ENCODE data around the gene USP15.

Gene USP15

GRCh38 chr12:62279058-62279457 is 18.9 kb downstream of the USP15 start:
- Mint-ChIP-seq H3K27me3 (ENCODE audit: low read depth) (no peaks in the 10 kb centered on the region), H3K27ac (no peak overlapping the region), H3K36me3 (ENCODE audit: low read depth) (peaks cover 37% of the 10 kb centered on the region), H3K9me3 (peaks cover 9% of the 10 kb centered on the region), H3K4me1 (ENCODE audit: low read depth) (peaks cover 59% of the 10 kb centered on the region), H3K4me3 (no peak overlapping the region)
- DNase-seq (ENCODE audit: low spot score), result no peak

- Mint-ChIP-seq H3K9me3 (peaks cover 9% of the 10 kb centered on the region), H3K4me1 (ENCODE audit: low read depth) (peaks cover 53% of the 10 kb centered on the region), H3K36me3 (ENCODE audit: low read depth) (peaks cover 36% of the 10 kb centered on the region), H3K27ac (no peak overlapping the region), H3K27me3 (ENCODE audit: low read depth) (no peaks in the 10 kb centered on the region), H3K4me3 (no peak overlapping the region)
- DNase-seq (ENCODE audit: low spot score), result no peak
Observed at GRCh38 chr12:62279961-62280360, 19.8 kb downstream of the USP15 start.

GRCh38 chr12:62282057-62282774 is 22.0 kb downstream of the USP15 start:
- peaks cover 44% of the 10 kb centered on the region for H3K36me3 Mint-ChIP-seq (ENCODE audit: low read depth)

GRCh38 chr12:62284749-62285148 is 24.5 kb downstream of the USP15 start:
- Mint-ChIP-seq H3K9me3 (peaks cover 31% of the 10 kb centered on the region), H3K4me1 (ENCODE audit: low read depth) (peaks cover 66% of the 10 kb centered on the region), H3K36me3 (ENCODE audit: low read depth) (peaks cover 55% of the 10 kb centered on the region), H3K27me3 (ENCODE audit: low read depth) (no peaks in the 10 kb centered on the region), H3K4me3 (no peak overlapping the region), H3K27ac (no peak overlapping the region)
- DNase-seq (ENCODE audit: low spot score), result no peak

More at GRCh38 chr12:62282057-62282774, 22.0 kb downstream of the USP15 start:
- DNase-seq (ENCODE audit: low spot score), result no peak
- H3K4me1 Mint-ChIP-seq (ENCODE audit: low read depth), result peaks cover 54% of the 10 kb centered on the region
- H3K27me3 Mint-ChIP-seq (ENCODE audit: low read depth), result no peaks in the 10 kb centered on the region
- H3K9me3 Mint-ChIP-seq, result peaks cover 15% of the 10 kb centered on the region
- no peak overlapping the region for H3K27ac Mint-ChIP-seq
- peak overlapping the region; percentile 21 for H3K4me3 Mint-ChIP-seq

GRCh38 chr12:62285284-62285683 is 25.1 kb downstream of the USP15 start:
- peaks cover 57% of the 10 kb centered on the region for H3K36me3 Mint-ChIP-seq (ENCODE audit: low read depth)
- H3K4me1 Mint-ChIP-seq (ENCODE audit: low read depth), result peaks cover 70% of the 10 kb centered on the region
- H3K4me3 Mint-ChIP-seq, result no peak overlapping the region
- no peak overlapping the region for H3K27ac Mint-ChIP-seq
- peaks cover 36% of the 10 kb centered on the region for H3K9me3 Mint-ChIP-seq
- H3K27me3 Mint-ChIP-seq (ENCODE audit: low read depth), result no peaks in the 10 kb centered on the region
- DNase-seq (ENCODE audit: low spot score), result no peak

GRCh38 chr12:62288328-62288727 is 28.1 kb downstream of the USP15 start:
- no peak for DNase-seq (ENCODE audit: low spot score)
- Mint-ChIP-seq H3K27ac (no peak overlapping the region), H3K4me3 (no peak overlapping the region), H3K27me3 (ENCODE audit: low read depth) (no peaks in the 10 kb centered on the region), H3K36me3 (ENCODE audit: low read depth) (peaks cover 68% of the 10 kb centered on the region), H3K4me1 (ENCODE audit: low read depth) (peaks cover 58% of the 10 kb centered on the region), H3K9me3 (peaks cover 46% of the 10 kb centered on the region)

- no peaks in the 10 kb centered on the region for H3K27me3 Mint-ChIP-seq (ENCODE audit: low read depth)
- H3K9me3 Mint-ChIP-seq, result peaks cover 40% of the 10 kb centered on the region
- H3K36me3 Mint-ChIP-seq (ENCODE audit: low read depth), result peaks cover 72% of the 10 kb centered on the region
- no peak overlapping the region for H3K27ac Mint-ChIP-seq
- H3K4me3 Mint-ChIP-seq, result no peak overlapping the region
- DNase-seq (ENCODE audit: low spot score), result no peak
- peaks cover 60% of the 10 kb centered on the region for H3K4me1 Mint-ChIP-seq (ENCODE audit: low read depth)
Observed at GRCh38 chr12:62290846-62291245, 30.6 kb downstream of the USP15 start.

- peaks cover 76% of the 10 kb centered on the region for H3K36me3 Mint-ChIP-seq (ENCODE audit: low read depth)
- H3K27ac Mint-ChIP-seq, result no peak overlapping the region
- peaks cover 40% of the 10 kb centered on the region for H3K9me3 Mint-ChIP-seq
- H3K4me1 Mint-ChIP-seq (ENCODE audit: low read depth), result peaks cover 64% of the 10 kb centered on the region
- DNase-seq (ENCODE audit: low spot score), result peak; percentile 40
- no peaks in the 10 kb centered on the region for H3K27me3 Mint-ChIP-seq (ENCODE audit: low read depth)
- no peak overlapping the region for H3K4me3 Mint-ChIP-seq
Observed at GRCh38 chr12:62291864-62292760, 31.9 kb downstream of the USP15 start.

- H3K4me3 Mint-ChIP-seq, result no peak overlapping the region
- H3K9me3 Mint-ChIP-seq, result peaks cover 34% of the 10 kb centered on the region
- peaks cover 77% of the 10 kb centered on the region for H3K36me3 Mint-ChIP-seq (ENCODE audit: low read depth)
- H3K27ac Mint-ChIP-seq, result no peak overlapping the region
- no peak for DNase-seq (ENCODE audit: low spot score)
- no peaks in the 10 kb centered on the region for H3K27me3 Mint-ChIP-seq (ENCODE audit: low read depth)
- H3K4me1 Mint-ChIP-seq (ENCODE audit: low read depth), result peaks cover 60% of the 10 kb centered on the region
Observed at GRCh38 chr12:62292761-62293344, 32.6 kb downstream of the USP15 start.

GRCh38 chr12:62294378-62294777 is 34.2 kb downstream of the USP15 start:
- H3K27ac Mint-ChIP-seq, result no peak overlapping the region
- DNase-seq (ENCODE audit: low spot score), result no peak
- H3K9me3 Mint-ChIP-seq, result peaks cover 20% of the 10 kb centered on the region
- no peaks in the 10 kb centered on the region for H3K27me3 Mint-ChIP-seq (ENCODE audit: low read depth)
- peaks cover 45% of the 10 kb centered on the region for H3K4me1 Mint-ChIP-seq (ENCODE audit: low read depth)
- no peak overlapping the region for H3K4me3 Mint-ChIP-seq
- H3K36me3 Mint-ChIP-seq (ENCODE audit: low read depth), result peaks cover 73% of the 10 kb centered on the region

GRCh38 chr12:62296001-62296400 is 35.8 kb downstream of the USP15 start:
- Mint-ChIP-seq H3K27ac (peak overlapping the region; percentile 59), H3K4me3 (no peak overlapping the region), H3K4me1 (ENCODE audit: low read depth) (peaks cover 43% of the 10 kb centered on the region), H3K27me3 (ENCODE audit: low read depth) (no peaks in the 10 kb centered on the region), H3K36me3 (ENCODE audit: low read depth) (peaks cover 74% of the 10 kb centered on the region), H3K9me3 (peaks cover 7% of the 10 kb centered on the region)
- no peak for DNase-seq (ENCODE audit: low spot score)

GRCh38 chr12:62297321-62297720 is 37.1 kb downstream of the USP15 start:
- Mint-ChIP-seq H3K27ac (no peak overlapping the region), H3K9me3 (peaks cover 9% of the 10 kb centered on the region), H3K27me3 (ENCODE audit: low read depth) (no peaks in the 10 kb centered on the region), H3K4me1 (ENCODE audit: low read depth) (peaks cover 46% of the 10 kb centered on the region), H3K36me3 (ENCODE audit: low read depth) (peaks cover 78% of the 10 kb centered on the region), H3K4me3 (no peak overlapping the region)
- DNase-seq (ENCODE audit: low spot score), result no peak

GRCh38 chr12:62299617-62300016 is 39.4 kb downstream of the USP15 start:
- Mint-ChIP-seq H3K27ac (no peak overlapping the region), H3K27me3 (ENCODE audit: low read depth) (no peaks in the 10 kb centered on the region), H3K4me3 (no peak overlapping the region), H3K36me3 (ENCODE audit: low read depth) (peaks cover 90% of the 10 kb centered on the region), H3K9me3 (peaks cover 22% of the 10 kb centered on the region), H3K4me1 (ENCODE audit: low read depth) (peaks cover 43% of the 10 kb centered on the region)
- DNase-seq (ENCODE audit: low spot score), result no peak

All from T-helper 2 cell treated with Interferon-gamma antibody and Interleukin-4, amounts not matched to agents 5 μg/mL and 100 μg/mL, for 36 hours (primary cell).